ENCODE results near the gene KCNMA1. TPM values are rescaled to one million over a fixed set of nuclear protein-coding genes. Genes with fewer than 3 reads are reported as not detected.

KCNMA1 gene
- total and polyA plus RNA-seq, 9 of the 15 experiments (the other 6 are each of a cell fraction or from before 2014, with no cell fraction given) = 0.01 to 0.95 (median 0.15) TPM; not detected in 4

DNA sequence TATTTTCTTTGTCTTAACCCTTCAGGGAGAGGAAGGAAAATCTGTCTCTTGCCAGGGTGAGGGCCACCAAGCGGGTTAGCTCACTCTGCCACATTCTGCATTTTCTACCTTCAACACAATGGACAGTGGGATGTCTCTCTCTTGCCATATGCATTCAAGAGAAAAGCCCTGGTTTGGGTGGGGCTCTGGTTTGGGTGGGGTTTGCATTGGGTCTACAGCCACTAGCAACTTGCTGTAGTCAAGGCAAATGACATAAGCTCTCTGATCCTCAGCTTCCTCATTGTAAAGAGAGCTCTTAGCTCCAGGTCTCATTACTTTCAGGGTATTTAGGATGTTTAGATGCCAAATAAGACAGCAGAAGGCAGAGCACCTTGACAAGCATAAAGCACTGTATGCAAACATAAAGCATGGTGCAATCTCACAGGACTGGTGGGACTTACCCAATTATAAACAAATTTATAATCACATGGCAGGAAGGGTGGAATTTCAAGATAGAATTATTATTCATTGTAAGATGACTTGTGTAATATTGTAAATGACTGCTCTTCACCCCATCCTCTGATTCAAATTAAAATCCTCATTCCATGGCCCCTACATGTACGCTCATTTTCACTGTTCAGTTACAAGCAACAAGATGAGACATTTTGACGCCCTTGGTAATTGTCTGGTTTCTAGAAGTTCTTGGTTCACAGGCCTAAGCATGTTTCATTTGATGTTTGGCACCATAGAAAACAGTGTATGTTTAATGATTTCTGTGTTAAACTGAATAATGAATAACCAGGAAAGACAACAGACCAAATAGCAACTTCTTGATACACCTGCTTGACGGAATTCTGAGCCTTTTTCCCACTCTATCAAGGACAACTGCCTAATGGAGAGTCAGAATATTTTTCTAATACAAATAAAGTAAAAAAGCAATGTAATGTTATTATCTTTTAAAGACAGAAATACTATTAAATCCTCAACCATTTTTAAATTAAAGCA is 258.9 kb downstream of the KCNMA1 start (continued):
- TF ChIP-seq, protein P1, sequence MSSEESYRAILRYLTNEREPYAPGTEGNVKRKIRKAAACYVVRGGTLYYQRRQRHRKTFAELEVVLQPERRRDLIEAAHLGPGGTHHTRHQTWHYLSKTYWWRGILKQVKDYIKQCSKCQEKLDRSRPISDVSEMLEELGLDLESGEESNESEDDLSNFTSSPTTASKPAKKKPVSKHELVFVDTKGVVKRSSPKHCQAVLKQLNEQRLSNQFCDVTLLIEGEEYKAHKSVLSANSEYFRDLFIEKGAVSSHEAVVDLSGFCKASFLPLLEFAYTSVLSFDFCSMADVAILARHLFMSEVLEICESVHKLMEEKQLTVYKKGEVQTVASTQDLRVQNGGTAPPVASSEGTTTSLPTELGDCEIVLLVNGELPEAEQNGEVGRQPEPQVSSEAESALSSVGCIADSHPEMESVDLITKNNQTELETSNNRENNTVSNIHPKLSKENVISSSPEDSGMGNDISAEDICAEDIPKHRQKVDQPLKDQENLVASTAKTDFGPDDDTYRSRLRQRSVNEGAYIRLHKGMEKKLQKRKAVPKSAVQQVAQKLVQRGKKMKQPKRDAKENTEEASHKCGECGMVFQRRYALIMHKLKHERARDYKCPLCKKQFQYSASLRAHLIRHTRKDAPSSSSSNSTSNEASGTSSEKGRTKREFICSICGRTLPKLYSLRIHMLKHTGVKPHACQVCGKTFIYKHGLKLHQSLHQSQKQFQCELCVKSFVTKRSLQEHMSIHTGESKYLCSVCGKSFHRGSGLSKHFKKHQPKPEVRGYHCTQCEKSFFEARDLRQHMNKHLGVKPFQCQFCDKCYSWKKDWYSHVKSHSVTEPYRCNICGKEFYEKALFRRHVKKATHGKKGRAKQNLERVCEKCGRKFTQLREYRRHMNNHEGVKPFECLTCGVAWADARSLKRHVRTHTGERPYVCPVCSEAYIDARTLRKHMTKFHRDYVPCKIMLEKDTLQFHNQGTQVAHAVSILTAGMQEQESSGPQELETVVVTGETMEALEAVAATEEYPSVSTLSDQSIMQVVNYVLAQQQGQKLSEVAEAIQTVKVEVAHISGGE (CRISPR knock-in tag; IDR thresholded peaks at IDR 0.05) = no peak
- TF ChIP-seq STAG1 (CRISPR knock-in tag; IDR thresholded peaks at IDR 0.05; ENCODE audit: borderline replicate concordance) (no peak), ZNF263 (CRISPR knock-in tag; IDR thresholded peaks at IDR 0.05; ENCODE audit: borderline replicate concordance) (no peak), HMG20A (CRISPR knock-in tag; conservative IDR thresholded peaks at IDR 0.05) (no peak), BHLHE40 (IDR thresholded peaks at IDR 0.05; ENCODE audit: low read length) (no peak), ZBTB8A (IDR thresholded peaks at IDR 0.05; ENCODE audit: partially characterized antibody) (no peak), CREB1 (IDR thresholded peaks at IDR 0.05) (no peak), CREB1 (CRISPR knock-in tag; IDR thresholded peaks at IDR 0.05) (no peak)
